Stimulated activated CD8-positive, alpha-beta memory T cell treated with anti-CD3 and anti-CD28 coated beads, Interleukin-4, amount 100 ng/mL, for 1 hour (primary cell): ENCODE measurements around the gene PIGX.

ENCODE experiments used
- DNase-seq, 2 donors: peaks; one replicate each; pipeline ENCODE4 v3.0.0-alpha.2; 2020; ENCODE audit warnings: low read depth in 2 of 2, low spot score in 1 of 2

PIGX gene

GRCh38 chr3:196754091-196754981 lies 42.2 kb downstream of the PIGX start:
- no peak for DNase-seq

- no peak for DNase-seq
Measured at GRCh38 chr3:196756732-196757131, 44.6 kb downstream of the PIGX start.

- DNase-seq = no peak
Measured at GRCh38 chr3:196757876-196758739, 45.9 kb downstream of the PIGX start.

- DNase-seq = no peak
Measured at GRCh38 chr3:196763179-196763578, 51.0 kb downstream of the PIGX start.

- no peak for DNase-seq
Measured at GRCh38 chr3:196765454-196765853, 53.3 kb downstream of the PIGX start.

GRCh38 chr3:196771067-196771466 lies 58.9 kb downstream of the PIGX start:
- DNase-seq = no peak

GRCh38 chr3:196772102-196772501 lies 59.9 kb downstream of the PIGX start:
- no peak for DNase-seq

GRCh38 chr3:196772897-196773296 lies 60.7 kb downstream of the PIGX start:
- DNase-seq = no peak

- no peak for DNase-seq
Measured at GRCh38 chr3:196774191-196774820, 62.1 kb downstream of the PIGX start.

GRCh38 chr3:196774848-196775422 lies 62.8 kb downstream of the PIGX start:
- DNase-seq = no peak

- DNase-seq = no peak
Measured at GRCh38 chr3:196775938-196776337, 63.8 kb downstream of the PIGX start.

- no peak for DNase-seq
Measured at GRCh38 chr3:196777836-196778235, 65.7 kb downstream of the PIGX start.

GRCh38 chr3:196778755-196779154 lies 66.6 kb downstream of the PIGX start:
- no peak for DNase-seq

- no peak for DNase-seq
Measured at GRCh38 chr3:196782511-196782910, 70.3 kb downstream of the PIGX start.
